Fibroblast of mammary gland (primary cell): Measurements from ENCODE around the gene SPART.

Experiments used
- DNase-seq: peaks from one replicate; pipeline ENCODE4 v3.0.0-alpha.2; 2010; ENCODE audit warnings: low read depth
- H3K4me3 ChIP-seq: 2 replicates; pipeline ENCODE4 v1.5.1; 2011; ENCODE audit warnings: low read depth, mild to moderate bottlenecking, low read length, moderate library complexity; ENCODE audit not compliant: control insufficient read depth
- TF ChIP-seq, protein P1 (sequence below): conservative IDR thresholded peaks from 2 replicates; pipeline ENCODE4 v1.5.1; 2011; ENCODE audit warnings: low read depth, low read length, inconsistent platforms; ENCODE audit not compliant: control insufficient read depth, insufficient read depth

Gene SPART

DNA sequence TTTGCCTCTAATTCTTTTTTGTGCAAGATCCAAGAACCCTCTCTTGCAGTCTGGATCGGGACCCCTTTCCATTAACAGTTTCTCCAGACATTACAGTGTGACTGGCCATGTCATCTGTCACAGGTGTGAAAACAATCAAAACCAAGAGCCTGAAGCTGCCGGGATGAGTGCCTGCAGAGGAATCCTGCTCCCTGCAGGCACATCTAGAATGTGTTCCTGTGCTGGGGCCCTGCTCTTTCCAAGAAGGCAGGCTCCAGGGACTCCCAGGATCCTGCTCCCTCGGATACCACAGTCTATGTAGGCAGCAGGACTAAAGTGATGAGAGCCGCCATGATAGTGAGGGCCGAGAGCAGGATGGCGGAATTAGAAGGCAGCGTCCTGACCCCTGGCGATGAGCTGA, 87.4 kb downstream of the SPART start:
- TF ChIP-seq, protein P1, sequence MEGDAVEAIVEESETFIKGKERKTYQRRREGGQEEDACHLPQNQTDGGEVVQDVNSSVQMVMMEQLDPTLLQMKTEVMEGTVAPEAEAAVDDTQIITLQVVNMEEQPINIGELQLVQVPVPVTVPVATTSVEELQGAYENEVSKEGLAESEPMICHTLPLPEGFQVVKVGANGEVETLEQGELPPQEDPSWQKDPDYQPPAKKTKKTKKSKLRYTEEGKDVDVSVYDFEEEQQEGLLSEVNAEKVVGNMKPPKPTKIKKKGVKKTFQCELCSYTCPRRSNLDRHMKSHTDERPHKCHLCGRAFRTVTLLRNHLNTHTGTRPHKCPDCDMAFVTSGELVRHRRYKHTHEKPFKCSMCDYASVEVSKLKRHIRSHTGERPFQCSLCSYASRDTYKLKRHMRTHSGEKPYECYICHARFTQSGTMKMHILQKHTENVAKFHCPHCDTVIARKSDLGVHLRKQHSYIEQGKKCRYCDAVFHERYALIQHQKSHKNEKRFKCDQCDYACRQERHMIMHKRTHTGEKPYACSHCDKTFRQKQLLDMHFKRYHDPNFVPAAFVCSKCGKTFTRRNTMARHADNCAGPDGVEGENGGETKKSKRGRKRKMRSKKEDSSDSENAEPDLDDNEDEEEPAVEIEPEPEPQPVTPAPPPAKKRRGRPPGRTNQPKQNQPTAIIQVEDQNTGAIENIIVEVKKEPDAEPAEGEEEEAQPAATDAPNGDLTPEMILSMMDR, result no peak
- DNase-seq, result no peak
- no peak overlapping the region for H3K4me3 ChIP-seq
